ENCODE data around the gene CLEC20A.

CLEC20A gene

GRCh38 chr1:178498896-178499675 is 2.3 kb upstream of the CLEC20A start:
- DNase-seq, result no peak

- no peak for DNase-seq
Measured at GRCh38 chr1:178497903-178498478, 1.2 kb upstream of the CLEC20A start.

- DNase-seq, result no peak
Measured at GRCh38 chr1:178495741-178496409, 889 bp downstream of the CLEC20A start.

- no peak for DNase-seq
Measured at GRCh38 chr1:178495158-178495557, 1.6 kb downstream of the CLEC20A start.

GRCh38 chr1:178494569-178494971 is 2.2 kb downstream of the CLEC20A start:
- no peak for DNase-seq

- DNase-seq, result no peak
Measured at GRCh38 chr1:178493301-178493741, 3.4 kb downstream of the CLEC20A start.

- DNase-seq, result no peak
Measured at GRCh38 chr1:178492341-178492740, 4.4 kb downstream of the CLEC20A start.

GRCh38 chr1:178491721-178492120 is 5.0 kb downstream of the CLEC20A start:
- DNase-seq, result no peak

GRCh38 chr1:178490967-178491366 is 5.8 kb downstream of the CLEC20A start:
- no peak for DNase-seq

- no peak for DNase-seq
Measured at GRCh38 chr1:178490136-178490535, 6.6 kb downstream of the CLEC20A start.

GRCh38 chr1:178489399-178489798 is 7.4 kb downstream of the CLEC20A start:
- no peak for DNase-seq

GRCh38 chr1:178488393-178488792 is 8.4 kb downstream of the CLEC20A start:
- no peak for DNase-seq

GRCh38 chr1:178487070-178487615 is 9.6 kb downstream of the CLEC20A start:
- no peak for DNase-seq

- no peak for DNase-seq
Measured at GRCh38 chr1:178486100-178487069, 10.4 kb downstream of the CLEC20A start.

GRCh38 chr1:178485541-178485981 is 11.2 kb downstream of the CLEC20A start:
- DNase-seq, result peak; percentile 4

- no peak for DNase-seq
Measured at GRCh38 chr1:178484698-178485225, 12.0 kb downstream of the CLEC20A start.

GRCh38 chr1:178483251-178483957 is 13.4 kb downstream of the CLEC20A start:
- DNase-seq, result no peak

- peak; percentile 70 for DNase-seq
Measured at GRCh38 chr1:178477841-178478240, 18.9 kb downstream of the CLEC20A start.

- no peak for DNase-seq
Measured at GRCh38 chr1:178477373-178477772, 19.4 kb downstream of the CLEC20A start.

GRCh38 chr1:178472531-178472930 is 24.2 kb downstream of the CLEC20A start:
- DNase-seq, result no peak

GRCh38 chr1:178470411-178470960 is 26.3 kb downstream of the CLEC20A start:
- no peak for DNase-seq
